ENCODE results near the gene KRT13. TPM values are rescaled to one million over a fixed set of nuclear protein-coding genes. Genes with fewer than 3 reads are reported as not detected.
A peak's percentile ranks its signal among the peaks of the same experiment; 100 is the strongest.

KRT13 gene
- polyA plus RNA-seq (2012; ENCODE audit: missing spikeins) = not detected

DNA sequence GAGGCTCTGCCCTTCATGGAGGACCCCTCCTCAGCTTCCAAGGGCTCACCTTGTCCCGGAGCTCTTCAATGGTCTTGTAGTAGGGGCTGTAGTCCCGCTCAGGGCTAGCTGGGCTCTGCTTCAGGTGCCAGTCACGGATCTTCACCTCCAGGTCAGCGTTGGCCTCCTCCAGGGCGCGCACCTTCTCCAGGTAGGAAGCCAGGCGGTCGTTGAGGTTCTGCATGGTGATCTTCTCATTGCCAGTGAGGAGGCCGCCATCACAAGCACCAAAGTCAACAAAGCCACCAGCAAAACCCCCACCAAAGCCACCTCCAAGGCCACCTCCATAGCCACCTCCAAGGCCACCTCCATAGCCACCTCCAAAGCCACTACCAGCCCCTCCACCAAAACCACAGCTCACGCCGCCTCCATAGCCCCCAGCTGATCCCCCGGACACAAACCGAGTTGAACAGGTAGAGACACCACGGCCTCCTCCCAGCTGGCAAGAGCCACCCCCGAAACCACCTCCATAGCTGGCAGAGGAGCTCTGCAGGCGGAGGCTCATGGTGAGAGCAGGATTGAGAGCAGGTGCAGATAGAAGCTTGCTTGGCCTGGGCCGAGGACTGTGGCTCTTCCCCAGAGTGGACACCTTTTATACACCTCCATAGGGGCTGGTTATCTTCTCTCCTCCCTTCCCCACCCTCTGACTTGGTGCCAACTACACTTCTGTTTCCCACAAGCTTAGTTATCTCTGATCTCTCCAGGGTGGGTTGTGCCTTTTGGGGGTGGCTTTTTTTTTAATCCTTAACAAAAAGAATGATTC, at the start of gene KRT13:
TSS of gene KRT13 (minus strand) at position 606 of the 802 bp plus-strand sequence. CDS start at position 544, 62 bp downstream.
- FAIRE-seq = no peak
- DNase-seq (ENCODE audit: insufficient read length) = no peak
- TF ChIP-seq POLR2A (IDR thresholded peaks at IDR 0.05; ENCODE audit: low read depth, low read length) = no peak
- TF ChIP-seq POLR2AphosphoS5 (IDR thresholded peaks at IDR 0.05; ENCODE audit: low read depth, low read length) = no peak
- no peak for TF ChIP-seq TAF1 (IDR thresholded peaks at IDR 0.05; ENCODE audit: borderline replicate concordance, low read depth, low read length)

GRCh38 chr17:41553987-41554680, 48.7 kb upstream of the KRT13 start:
- FAIRE-seq (no peak), DNase-seq (ENCODE audit: insufficient read length) (no peak)
- TF ChIP-seq POLR2AphosphoS5 (IDR thresholded peaks at IDR 0.05; ENCODE audit: low read depth, low read length) (no peak), POLR2A (IDR thresholded peaks at IDR 0.05; ENCODE audit: low read depth, low read length) (no peak), TAF1 (IDR thresholded peaks at IDR 0.05; ENCODE audit: borderline replicate concordance, low read depth, low read length) (no peak)

DNA sequence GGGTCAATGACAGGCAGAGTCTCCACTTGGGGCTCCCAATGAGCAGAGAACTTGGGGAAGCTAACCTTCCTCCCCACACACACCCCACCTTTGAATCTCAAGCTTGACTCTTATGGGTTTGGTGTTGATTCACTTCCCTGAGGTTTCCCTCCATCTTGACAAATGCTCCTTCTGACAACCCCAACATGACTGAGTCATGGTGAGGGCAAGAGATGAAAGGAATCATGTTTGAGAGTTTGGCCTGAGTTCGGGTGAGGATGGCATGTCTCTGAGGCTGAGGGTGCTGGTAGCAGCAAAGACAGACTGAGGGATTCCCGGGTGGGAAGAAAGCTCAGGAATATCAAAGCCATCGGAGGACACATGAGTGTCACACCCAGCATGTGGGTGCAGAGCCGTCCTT, 47.8 kb upstream of the KRT13 start:
- no peak for DNase-seq (ENCODE audit: insufficient read length)
- FAIRE-seq = no peak
- TF ChIP-seq POLR2AphosphoS5 (IDR thresholded peaks at IDR 0.05; ENCODE audit: low read depth, low read length) = no peak
- TF ChIP-seq TAF1 (IDR thresholded peaks at IDR 0.05; ENCODE audit: borderline replicate concordance, low read depth, low read length) = no peak
- no peak for TF ChIP-seq POLR2A (IDR thresholded peaks at IDR 0.05; ENCODE audit: low read depth, low read length)

DNA sequence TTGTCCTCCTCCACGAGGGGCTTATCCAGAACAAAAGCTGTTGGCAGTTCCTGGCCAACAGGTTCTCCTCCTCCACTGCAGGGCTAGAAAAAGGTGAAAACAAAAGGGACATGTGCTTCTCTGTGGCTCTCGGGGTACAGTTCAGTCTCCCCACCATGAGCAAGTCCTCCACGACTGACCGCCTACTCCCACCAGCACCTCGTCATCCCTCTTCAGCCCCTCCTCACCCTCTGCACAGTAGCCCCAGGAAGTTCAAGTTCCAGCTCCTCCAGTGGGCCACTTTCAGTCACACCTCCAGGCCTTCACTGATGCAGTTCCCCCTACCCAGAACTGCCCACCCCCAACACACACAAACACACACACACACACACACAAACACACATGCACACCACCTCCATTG, 47.0 kb upstream of the KRT13 start:
- TF ChIP-seq POLR2A (IDR thresholded peaks at IDR 0.05; ENCODE audit: low read depth, low read length) (no peak), TAF1 (IDR thresholded peaks at IDR 0.05; ENCODE audit: borderline replicate concordance, low read depth, low read length) (no peak), POLR2AphosphoS5 (IDR thresholded peaks at IDR 0.05; ENCODE audit: low read depth, low read length) (no peak)
- DNase-seq (ENCODE audit: insufficient read length) (no peak), FAIRE-seq (no peak)

DNA sequence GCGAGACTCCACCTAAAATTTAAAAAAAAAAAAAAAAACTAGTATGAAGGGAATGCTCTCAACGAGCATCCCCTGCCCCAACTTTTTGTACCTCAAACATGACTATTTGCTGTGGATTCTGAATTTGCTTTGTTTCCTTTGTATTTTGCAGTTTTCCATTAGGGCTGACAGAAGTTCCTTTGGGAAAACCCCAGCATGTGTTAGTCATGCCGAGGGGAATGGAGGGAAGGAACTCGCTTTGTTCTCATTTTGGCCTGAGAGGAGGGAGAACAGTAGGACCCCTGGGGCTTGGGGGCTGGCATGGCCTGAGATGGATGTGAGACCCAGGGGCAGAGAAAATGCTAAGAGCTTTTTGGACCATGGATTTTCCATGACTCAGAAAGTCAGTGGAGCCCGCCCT, 46.0 kb upstream of the KRT13 start:
- FAIRE-seq (no peak), DNase-seq (ENCODE audit: insufficient read length) (no peak)
- TF ChIP-seq POLR2A (IDR thresholded peaks at IDR 0.05; ENCODE audit: low read depth, low read length) (no peak), TAF1 (IDR thresholded peaks at IDR 0.05; ENCODE audit: borderline replicate concordance, low read depth, low read length) (no peak), POLR2AphosphoS5 (IDR thresholded peaks at IDR 0.05; ENCODE audit: low read depth, low read length) (no peak)

DNA sequence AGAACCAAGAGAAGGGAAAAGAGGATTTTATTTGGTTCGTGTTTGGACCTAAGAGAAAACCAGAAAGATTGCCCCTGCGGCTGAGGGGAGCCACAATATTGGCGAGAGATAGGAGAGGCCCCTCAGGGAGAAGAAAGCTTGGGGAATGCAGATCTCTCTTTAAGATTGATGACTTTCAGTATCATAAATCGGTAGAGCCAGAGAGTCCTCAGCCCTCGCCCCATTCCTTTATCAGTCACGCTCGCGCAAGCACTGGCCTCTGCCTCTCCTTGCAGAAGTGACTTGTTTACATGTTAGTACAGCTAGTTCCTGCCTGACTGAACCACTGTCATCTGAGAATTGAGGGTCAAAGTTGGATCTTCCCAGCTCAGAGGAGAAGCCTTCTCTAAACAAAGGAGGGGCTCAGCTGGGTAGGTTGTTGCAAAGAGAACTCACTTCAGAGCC, 44.2 kb upstream of the KRT13 start:
- no peak for TF ChIP-seq TAF1 (IDR thresholded peaks at IDR 0.05; ENCODE audit: borderline replicate concordance, low read depth, low read length)
- TF ChIP-seq POLR2A (IDR thresholded peaks at IDR 0.05; ENCODE audit: low read depth, low read length) = no peak
- no peak for TF ChIP-seq POLR2AphosphoS5 (IDR thresholded peaks at IDR 0.05; ENCODE audit: low read depth, low read length)
- no peak for FAIRE-seq
- no peak for DNase-seq (ENCODE audit: insufficient read length)

DNA sequence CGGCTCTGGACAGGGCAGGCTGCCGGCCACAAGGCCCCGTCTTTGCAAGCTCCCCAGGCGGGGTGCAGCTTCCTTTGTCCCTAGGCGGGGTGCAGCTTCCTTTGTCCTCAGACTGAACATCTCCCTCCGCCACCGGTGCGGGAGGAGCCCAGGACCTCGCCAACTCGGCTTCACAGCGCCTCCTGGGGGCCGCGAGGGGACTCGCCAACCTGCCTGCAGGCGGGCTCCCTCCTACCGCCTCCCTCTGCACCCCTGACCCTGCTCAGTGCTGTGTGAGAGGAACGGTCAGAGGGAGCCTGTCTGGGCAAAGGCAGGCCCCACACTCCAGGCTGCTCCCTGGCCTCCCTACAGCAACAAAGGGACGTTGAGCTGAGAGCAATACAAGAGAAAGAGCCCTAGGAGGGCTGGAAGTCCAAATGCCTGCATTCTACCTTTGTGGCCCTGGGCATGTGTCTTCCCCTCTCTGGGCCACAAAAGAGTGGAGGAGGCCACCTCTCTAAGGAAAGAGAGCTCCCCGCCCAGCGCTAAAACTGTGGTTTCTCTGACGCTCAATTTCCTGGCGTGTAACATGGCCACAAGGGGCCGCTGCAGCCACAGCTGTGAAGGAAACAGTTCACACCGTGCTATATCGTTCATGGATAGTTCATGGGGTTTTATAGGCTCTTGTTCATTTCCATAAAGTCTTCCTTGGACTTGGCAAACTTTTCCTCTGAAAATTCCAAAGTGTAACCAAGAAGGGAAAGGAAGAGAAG, 43.6 kb upstream of the KRT13 start:
- TF ChIP-seq POLR2AphosphoS5 (IDR thresholded peaks at IDR 0.05; ENCODE audit: low read depth, low read length) = no peak
- no peak for TF ChIP-seq POLR2A (IDR thresholded peaks at IDR 0.05; ENCODE audit: low read depth, low read length)
- TF ChIP-seq TAF1 (IDR thresholded peaks at IDR 0.05; ENCODE audit: borderline replicate concordance, low read depth, low read length) = no peak
- DNase-seq (ENCODE audit: insufficient read length) (peak; percentile 75), FAIRE-seq (peak; percentile 56)

DNA sequence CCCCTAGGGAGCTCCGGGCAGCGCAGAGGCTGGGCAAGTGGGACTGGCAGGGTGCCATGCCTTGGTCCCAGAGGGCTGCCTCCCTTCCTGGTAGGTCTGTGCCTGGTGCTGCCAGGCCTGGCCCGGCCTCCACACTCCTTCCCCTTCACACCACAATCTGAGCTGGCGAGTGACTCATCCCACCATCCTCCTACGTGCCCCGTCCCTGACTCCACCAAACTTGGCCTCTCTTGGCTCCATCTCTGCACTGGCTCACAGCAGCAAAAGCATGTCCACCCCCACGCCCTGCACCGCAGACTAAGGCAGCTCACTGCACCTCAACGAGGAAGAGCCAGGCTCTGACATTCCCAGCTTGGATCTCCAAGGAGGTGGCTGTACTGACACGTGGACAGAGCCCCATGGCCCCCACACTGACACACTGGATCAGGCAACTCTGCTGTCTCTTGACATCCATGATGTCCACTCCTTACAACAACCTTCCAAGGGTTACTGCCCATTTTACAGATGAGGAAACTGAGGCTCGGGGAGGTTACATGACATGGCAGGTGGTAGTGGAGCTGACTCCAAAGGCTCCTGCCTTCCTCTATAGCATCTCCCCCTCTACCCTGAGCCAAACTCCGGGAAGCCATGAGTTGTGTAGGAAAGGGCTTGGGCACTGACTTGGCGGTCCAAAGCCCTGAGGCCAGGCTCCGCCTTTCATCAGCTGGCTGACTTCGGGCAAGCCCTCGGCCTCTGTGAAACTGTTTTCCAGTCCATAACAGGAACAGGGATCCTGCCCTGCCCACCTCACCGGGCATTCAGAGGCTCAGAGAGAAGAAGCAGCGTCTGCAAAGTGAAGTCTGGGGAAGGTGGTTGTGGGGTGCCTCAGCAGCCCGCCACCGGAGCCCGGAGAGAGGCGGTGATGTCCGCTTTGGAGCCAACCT, 42.8 kb upstream of the KRT13 start:
- DNase-seq (ENCODE audit: insufficient read length) (no peak), FAIRE-seq (no peak)
- TF ChIP-seq POLR2AphosphoS5 (IDR thresholded peaks at IDR 0.05; ENCODE audit: low read depth, low read length) (no peak), TAF1 (IDR thresholded peaks at IDR 0.05; ENCODE audit: borderline replicate concordance, low read depth, low read length) (no peak)

GRCh38 chr17:41547378-41547841, 42.0 kb upstream of the KRT13 start:
- no peak for TF ChIP-seq POLR2AphosphoS5 (IDR thresholded peaks at IDR 0.05; ENCODE audit: low read depth, low read length)
- TF ChIP-seq TAF1 (IDR thresholded peaks at IDR 0.05; ENCODE audit: borderline replicate concordance, low read depth, low read length) = no peak
- no peak for TF ChIP-seq POLR2A (IDR thresholded peaks at IDR 0.05; ENCODE audit: low read depth, low read length)
- FAIRE-seq (no peak), DNase-seq (ENCODE audit: insufficient read length) (no peak)

DNA sequence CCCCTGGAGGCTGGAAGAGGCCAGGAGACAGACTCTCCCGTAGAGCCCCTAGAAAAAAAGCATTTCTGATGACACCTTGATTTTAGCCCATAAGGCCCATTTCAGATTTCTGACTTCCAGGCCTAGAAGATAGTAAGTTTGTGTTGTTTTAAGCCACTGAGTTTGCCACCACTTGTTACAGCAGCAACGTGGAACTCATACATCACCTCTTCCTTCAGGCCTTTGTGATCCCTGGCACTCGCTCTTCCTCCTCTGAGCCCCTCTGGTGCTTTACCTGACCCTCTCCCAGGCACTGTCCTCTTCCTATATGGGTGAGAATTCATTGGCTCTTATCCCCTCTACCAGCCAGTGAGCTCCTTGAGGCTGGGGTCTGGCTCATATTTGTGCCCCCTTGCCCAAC, 41.4 kb upstream of the KRT13 start:
- DNase-seq (ENCODE audit: insufficient read length) = no peak
- TF ChIP-seq POLR2A (IDR thresholded peaks at IDR 0.05; ENCODE audit: low read depth, low read length) = no peak
- TF ChIP-seq POLR2AphosphoS5 (IDR thresholded peaks at IDR 0.05; ENCODE audit: low read depth, low read length) = no peak
- TF ChIP-seq TAF1 (IDR thresholded peaks at IDR 0.05; ENCODE audit: borderline replicate concordance, low read depth, low read length) = no peak
- no peak for FAIRE-seq

All from GM12892 (cell line).